K562 (cell line): Measurements from ENCODE around the gene SLC17A9. TPM values are rescaled to one million over a fixed set of nuclear protein-coding genes. Genes with fewer than 3 reads are reported as not detected.

Experiments
- ATAC-seq: fragments of 200-7000 bp; cut with Tn5 transposase; 3 replicates; pipeline ENCODE4 v1.9.1; 2020; ENCODE audit warnings: moderate library complexity
- BruUV-seq: library from RNA; stranded (reverse); fragments of 400-500 nt; replicated peaks from 2 replicates; lab custom pipeline; 2021; lab: Mats Ljungman, UMichigan
- CTCF ChIA-PET: fragments of 300-600 bp; formaldehyde crosslinking; extraction: SDS; loops from one replicate; lab custom pipeline; 2021; ENCODE audit warnings: low intra/inter-chr PET ratio; lab: Yijun Ruan, JAX
- POLR2A ChIA-PET: fragments of 300-600, 350-650 bp; sonication (Branson Sonifier 250); formaldehyde crosslinking; extraction: SDS; loops from one replicate; lab custom pipeline; 2021; ENCODE audit warnings: antibody characterized with exemption, inconsistent platforms; lab: Yijun Ruan, JAX
- DNase-seq, 4 experiments: peaks; one replicate each; pipeline versions ENCODE4 v3.0.0 to v3.0.0-alpha.2; 2011 to 2018; ENCODE audit warnings: low spot score in 3 of 4, mixed read lengths in 3 of 4; ENCODE audit errors: extremely low read depth in 1 of 4
- FAIRE-seq: peaks from 2 replicates; lab custom pipeline; 2011; peaks lifted over from hg19 to GRCh38; lab: Jason Lieb, UNC
- H2AFZ ChIP-seq: 2 replicates; pipeline ENCODE4 v1.6.0; 2011; ENCODE audit warnings: low read depth, low read length, control low read depth, inconsistent platforms
- H3K27ac ChIP-seq: fragments of 200-600 bp; 3 replicates; pipeline ENCODE4 v1.8.0; 2011; ENCODE audit warnings: low read depth, mild to moderate bottlenecking, control low read depth, inconsistent platforms, low read length, moderate library complexity, mixed read lengths; ENCODE audit errors: extremely low read depth
- H3K27me3 ChIP-seq, 2 experiments: fragments of 300-600 bp in 1 of 2; 2 replicates in 1 of 2; 3 replicates in 1 of 2; pipeline versions ENCODE4 v1.6.0 to v1.8.0; 2011; ENCODE audit warnings: inconsistent platforms in 2 of 2, low read length in 2 of 2, mild to moderate bottlenecking in 1 of 2, mixed read lengths in 1 of 2, moderate library complexity in 1 of 2; ENCODE audit not compliant: control insufficient read depth in 2 of 2, insufficient read depth in 2 of 2
- H3K36me3 ChIP-seq: fragments of 300-600 bp; 3 replicates; pipeline ENCODE4 v1.8.0; 2011; ENCODE audit warnings: mild to moderate bottlenecking, low read length, inconsistent platforms; ENCODE audit not compliant: control insufficient read depth, insufficient read depth
- H3K4me1 ChIP-seq, 2 experiments: fragments of 200-600 bp in 1 of 2; replicated peaks in 1 of 2; 2 replicates in 1 of 2; 3 replicates in 1 of 2; pipeline versions ENCODE4 v1.5.1 to v1.8.0; 2011; ENCODE audit warnings: inconsistent platforms in 2 of 2, low read length in 2 of 2, mild to moderate bottlenecking in 1 of 2, mixed read lengths in 1 of 2, moderate library complexity in 1 of 2; ENCODE audit not compliant: control insufficient read depth in 2 of 2, insufficient read depth in 2 of 2
- H3K4me2 ChIP-seq: 2 replicates; pipeline ENCODE4 v1.6.1; 2011; ENCODE audit warnings: low read length, control low read depth, inconsistent platforms, mixed read lengths; ENCODE audit not compliant: insufficient read depth
- H3K4me3 ChIP-seq: fragments of 200-600 bp; sonication (generic), shearing (Covaris generic); 2 replicates; pipeline ENCODE4 v1.5.1; 2016; ENCODE audit warnings: control low read depth, inconsistent platforms
- H3K79me2 ChIP-seq: fragments of 200-600 bp; 3 replicates; pipeline ENCODE4 v1.8.0; 2011; ENCODE audit warnings: low read length, inconsistent platforms; ENCODE audit not compliant: control insufficient read depth, insufficient read depth
- H3K9ac ChIP-seq, 2 experiments: 2 replicates each; pipeline versions ENCODE4 v1.6.0 to v1.6.1; 2011; ENCODE audit warnings: low read depth in 2 of 2, low read length in 2 of 2, control low read depth in 1 of 2, inconsistent platforms in 1 of 2, mild to moderate bottlenecking in 1 of 2, mixed read lengths in 1 of 2; ENCODE audit not compliant: insufficient read depth in 1 of 2
- H3K9me1 ChIP-seq: one replicate; pipeline ENCODE4 v1.6.0; 2011; ENCODE audit warnings: inconsistent platforms, mild to moderate bottlenecking, low read length, moderate library complexity; ENCODE audit not compliant: control insufficient read depth, insufficient read depth
- H3K9me3 ChIP-seq: replicated peaks from 2 replicates; pipeline ENCODE4 v1.5.1; 2011; ENCODE audit warnings: low read depth, low read length, inconsistent platforms; ENCODE audit not compliant: control insufficient read depth, insufficient read depth
- H4K20me1 ChIP-seq: replicated peaks from 2 replicates; pipeline ENCODE4 v1.6.1; 2011; ENCODE audit warnings: low read length, inconsistent platforms, mixed read lengths; ENCODE audit not compliant: control insufficient read depth, insufficient read depth
- CTCF ChIP-seq, 3 experiments: IDR thresholded peaks in 2 of 3; conservative IDR thresholded peaks in 1 of 3; 2 replicates each; pipeline ENCODE4 v1.5.1; 2011 to 2012; ENCODE audit warnings: low read length in 3 of 3, mild to moderate bottlenecking in 3 of 3, control low read depth in 2 of 3, improper control_type of control experiment in 1 of 3, inconsistent platforms in 1 of 3, low read depth in 1 of 3, mixed read lengths in 1 of 3, moderate library complexity in 1 of 3; ENCODE audit not compliant: insufficient read depth in 2 of 3
- FOS ChIP-seq: IDR thresholded peaks from 3 replicates; pipeline ENCODE4 v1.6.1; 2011; ENCODE audit not compliant: insufficient read length; ENCODE audit errors: extremely low read depth
- NCOA1 ChIP-seq: fragments of 450-650 bp; IDR thresholded peaks from 2 replicates; pipeline ENCODE4 v1.6.1; 2016; ENCODE audit warnings: low read depth
- RAD21 ChIP-seq, 2 experiments: fragments of 250-450 bp in 1 of 2; fragments of 450-650 bp in 1 of 2; sonication (Bioruptor Pico) in 1 of 2; formaldehyde crosslinking in 1 of 2; IDR thresholded peaks in 1 of 2; conservative IDR thresholded peaks in 1 of 2; 2 replicates each; pipeline versions ENCODE4 v1.4.0 to v1.8.0; 2020 to 2022; ENCODE audit warnings: mild to moderate bottlenecking in 2 of 2, moderate library complexity in 1 of 2
- ZNF146 ChIP-seq: IDR thresholded peaks from one replicate; pipeline ENCODE4 v1.6.1; 2018; ENCODE audit warnings: missing compliant biosample characterization; ENCODE audit not compliant: unreplicated experiment
- ZNF24 ChIP-seq: fragments of 450-650 bp; IDR thresholded peaks from 2 replicates; pipeline ENCODE4 v1.6.1; 2016
- WGBS: fragments of 100-300 bp; shearing (Covaris generic); methylation state at CpG from one replicate; pipeline ENCODE4 v1.1.6; 2016; ENCODE audit warnings: low coverage, mixed read lengths; ENCODE audit not compliant: insufficient coverage; ENCODE audit errors: missing lambda C conversion rate; 5-methylcytosine and 5-hydroxymethylcytosine counted together
- in situ Hi-C: fragments of 300-500 bp; cut with MboI; formaldehyde crosslinking; loops from 4 replicates; pipeline ENCODE4 v1.15.0; 2018; ENCODE audit warnings: inconsistent platforms, mixed read lengths
- intact Hi-C: fragments of 100-400 bp; cut with micrococcal nuclease; formaldehyde crosslinking; loops from 2 replicates; pipeline ENCODE4 v1.14.2; 2022
- polyA plus RNA-seq, 8 experiments: library from polyadenylated mRNA; depleted of rRNA in 4 of 8; stranded (reverse) in 5 of 8; unstranded in 3 of 8; fragments of >200 nt; fragmentation: Nextera tagmentation in 2 of 8; fragmentation: Illumina TruSeq in 1 of 8; extraction: Ambion mirVana in 2 of 8; extraction: Trizol in 1 of 8; gene quantifications; 2 replicates each; pipeline versions ENCODE4 v1.2.1 to v1.2.3, GENCODE V29; 2011 to 2014; ENCODE audit warnings: inconsistent platforms in 1 of 8, missing spikeins in 1 of 8
- total RNA-seq, 7 experiments: library from RNA; depleted of rRNA in 6 of 7; stranded (reverse); fragments of >200 nt in 6 of 7; fragmentation: Illumina TruSeq in 2 of 7; extraction: Trizol in 2 of 7; gene quantifications; 2 replicates each; pipeline versions ENCODE4 v1.2.1 to v1.2.3, GENCODE V29; 2011 to 2021; ENCODE audit warnings: low replicate concordance in 1 of 7

Gene SLC17A9
- total and polyA plus RNA-seq, 9 of the 15 experiments (the other 6 are each of a cell fraction or from before 2014, with no cell fraction given) = 0.04 to 0.31 TPM; not detected in 7

GRCh38 chr20:62965363-62965771 lies 12.9 kb downstream of the SLC17A9 start:
- Histone ChIP-seq H2AFZ (no peak overlapping the region), H3K27ac (no peak overlapping the region), H3K27me3 (peaks cover 64 to 98% of the 10 kb centered on the region in 2 experiments), H3K4me3 (no peak overlapping the region), H3K9me3 (no peaks in the 10 kb centered on the region), H4K20me1 (peaks cover 5% of the 10 kb centered on the region; the same call in 1 of the 2 replicates), H3K9me1 (no peaks in the 10 kb centered on the region), H3K9ac (0 out of 4 replicates have a peak overlapping the region, but pooled peaks of 1 of the 2 experiments have one; percentile 5), H3K4me2 (no peak overlapping the region)
- peak; percentile 65 for ATAC-seq
- peak in 2 of 4 experiments; percentile 48 to 51 for DNase-seq
- ChIA-PET CTCF (no interaction called here), POLR2A (interaction anchor here (0.8 to 1.2 kb wide), 3 partner anchors 8 to 38 kb away, joined by 4 to 6 read pairs (median 5); no protein-coding TSS in a partner anchor)
- 4% methylated on average over 17 of the region's 19 CpGs for WGBS
- no peak for FAIRE-seq
- no TSS peak for BruUV-seq
- intact Hi-C loops = no loop called here
- TF ChIP-seq ZNF146 (CRISPR knock-in tag) (no peak), NCOA1 (no peak), CTCF (IDR thresholded peaks at IDR 0.05 in 2 of 3, conservative IDR thresholded peaks at IDR 0.05 in 1 of 3; ENCODE audit: insufficient read depth in 2 of 3, low read depth in 1 of 3, low read length in 3 of 3) (0 out of 6 replicates have a peak, but pooled peaks of 1 of the 3 experiments have one; percentile 14), ZNF24 (no peak), FOS (no peak), RAD21 (CRISPR knock-in tag; conservative IDR thresholded peaks at IDR 0.05 in 1 of 2, IDR thresholded peaks at IDR 0.05 in 1 of 2) (no peak)
- TF ChIP-seq, all 486 proteins: peak for 1
- Histone ChIP-seq H3K79me2 (no peaks in the 10 kb centered on the region), H3K36me3 (no peaks in the 10 kb centered on the region), H3K4me1 (peaks cover 0 to 48% of the 10 kb centered on the region in 2 experiments; a peak in 2 of 5 replicates)
- in situ Hi-C loops = no loop called here
